Liver (tissue), 9 donors: ENCODE data around the gene EFR3B. TPM values are rescaled to one million over a fixed set of nuclear protein-coding genes. Genes with fewer than 3 reads are reported as not detected.

Experiments used
- DNase-seq: peaks from one replicate; pipeline ENCODE4 v3.0.0-alpha.2; 2017; ENCODE audit warnings: low spot score
- H3K27ac ChIP-seq, 2 donors: one replicate each; pipeline ENCODE4 v1.7.0; 2013; ENCODE audit warnings: inconsistent platforms in 2 of 2, low read length in 2 of 2, control low read depth in 1 of 2, low read depth in 1 of 2, mild to moderate bottlenecking in 1 of 2
- H3K27me3 ChIP-seq, 4 donors: one replicate each; pipeline versions ENCODE4 v1.6.1 to v1.7.0; 2013; ENCODE audit warnings: low read length in 3 of 4, inconsistent platforms in 1 of 4, mild to moderate bottlenecking in 1 of 4, moderate library complexity in 1 of 4; ENCODE audit not compliant: control insufficient read depth in 4 of 4, insufficient read depth in 4 of 4
- H3K36me3 ChIP-seq, 4 donors: one replicate each; pipeline versions ENCODE4 v1.6.1 to v1.7.0; 2013; ENCODE audit warnings: low read length in 3 of 4, mild to moderate bottlenecking in 3 of 4, low read depth in 1 of 4, moderate library complexity in 1 of 4; ENCODE audit not compliant: control insufficient read depth in 4 of 4, insufficient read depth in 3 of 4
- H3K4me1 ChIP-seq, 4 donors: one replicate each; pipeline versions ENCODE4 v1.6.1 to v1.7.0; 2013; ENCODE audit warnings: low read length in 3 of 4, mild to moderate bottlenecking in 3 of 4, moderate library complexity in 1 of 4; ENCODE audit not compliant: control insufficient read depth in 4 of 4, insufficient read depth in 4 of 4
- H3K4me3 ChIP-seq, 3 donors: one replicate each; pipeline versions ENCODE4 v1.6.1 to v1.7.0; 2013; ENCODE audit warnings: low read length in 3 of 3, control low read depth in 1 of 3, low read depth in 1 of 3, mild to moderate bottlenecking in 1 of 3
- H3K9ac ChIP-seq, 2 donors: one replicate each; pipeline ENCODE4 v1.7.0; 2013; ENCODE audit warnings: low read length in 2 of 2, mild to moderate bottlenecking in 2 of 2, moderate library complexity in 2 of 2, control low read depth in 1 of 2, low read depth in 1 of 2
- H3K9me3 ChIP-seq, 4 donors: one replicate each; pipeline versions ENCODE4 v1.6.1 to v1.7.0; 2013; ENCODE audit warnings: low read length in 3 of 4; ENCODE audit not compliant: control insufficient read depth in 4 of 4
- ATF3 ChIP-seq: IDR thresholded peaks from 2 replicates; pipeline ENCODE4 v1.6.1; 2016; ENCODE audit warnings: antibody characterized with exemption
- EGR1 ChIP-seq, 2 donors: IDR thresholded peaks; 2 replicates each; pipeline ENCODE4 v1.6.1; 2016 to 2018; ENCODE audit warnings: antibody characterized with exemption in 2 of 2, low read depth in 2 of 2
- FOXA1 ChIP-seq: IDR thresholded peaks from 2 replicates; pipeline ENCODE4 v1.6.1; 2016; ENCODE audit warnings: antibody characterized with exemption
- FOXA2 ChIP-seq: IDR thresholded peaks from 2 replicates; pipeline ENCODE4 v1.6.1; 2016; ENCODE audit warnings: antibody characterized with exemption
- GABPA ChIP-seq, 2 donors: IDR thresholded peaks in 1 of 2; conservative IDR thresholded peaks in 1 of 2; 2 replicates each; pipeline ENCODE4 v1.6.1; 2016; ENCODE audit warnings: antibody characterized with exemption in 2 of 2, mild to moderate bottlenecking in 1 of 2, moderate library complexity in 1 of 2
- HNF4A ChIP-seq, 2 donors: conservative IDR thresholded peaks; 2 replicates each; pipeline ENCODE4 v1.6.1; 2016; ENCODE audit warnings: antibody characterized with exemption in 2 of 2, mild to moderate bottlenecking in 2 of 2
- HNF4G ChIP-seq: IDR thresholded peaks from 2 replicates; pipeline ENCODE4 v1.6.1; 2016; ENCODE audit warnings: antibody characterized with exemption
- JUND ChIP-seq, 2 donors: IDR thresholded peaks; 2 replicates each; pipeline ENCODE4 v1.6.1; 2016; ENCODE audit warnings: antibody characterized with exemption in 2 of 2
- NR2F2 ChIP-seq: IDR thresholded peaks from 2 replicates; pipeline ENCODE4 v1.6.1; 2016; ENCODE audit warnings: antibody characterized with exemption
- RAD21 ChIP-seq, 2 donors: IDR thresholded peaks; 2 replicates each; pipeline ENCODE4 v1.6.1; 2016; ENCODE audit warnings: antibody characterized with exemption in 2 of 2, mild to moderate bottlenecking in 2 of 2
- REST ChIP-seq: IDR thresholded peaks from 2 replicates; pipeline ENCODE4 v1.6.1; 2016; ENCODE audit warnings: antibody characterized with exemption, mild to moderate bottlenecking
- RXRA ChIP-seq, 2 donors: IDR thresholded peaks; 2 replicates each; pipeline ENCODE4 v1.6.1; 2017 to 2018; ENCODE audit warnings: antibody characterized with exemption in 2 of 2, mild to moderate bottlenecking in 1 of 2
- SP1 ChIP-seq: IDR thresholded peaks from 2 replicates; pipeline ENCODE4 v1.6.1; 2018; ENCODE audit warnings: antibody characterized with exemption, mild to moderate bottlenecking
- TAF1 ChIP-seq: conservative IDR thresholded peaks from 2 replicates; pipeline ENCODE4 v1.6.1; 2016; ENCODE audit warnings: antibody characterized with exemption, mild to moderate bottlenecking
- YY1 ChIP-seq: IDR thresholded peaks from 2 replicates; pipeline ENCODE4 v1.6.1; 2016; ENCODE audit warnings: antibody characterized with exemption, mild to moderate bottlenecking
- WGBS: extraction: QIAGEN DNeasy Blood & Tissue Kit; methylation state at CpG from one replicate; pipeline ENCODE4 v1.1.7; 2013; 5-methylcytosine and 5-hydroxymethylcytosine counted together
- polyA plus RNA-seq, 2 donors: library from polyadenylated mRNA; stranded (reverse) in 1 of 2; unstranded in 1 of 2; fragments of 200-250 nt in 1 of 2; fragments of >200 nt in 1 of 2; fragmentation: Nextera tagmentation in 1 of 2; extraction: Ambion mirVana in 1 of 2; gene quantifications; one replicate each; pipeline versions ENCODE4 v1.2.1 to v1.2.3, GENCODE V29; 2013 to 2015
- total RNA-seq, 2 donors: library from RNA; depleted of rRNA; stranded (reverse); fragments of >200 nt; gene quantifications; one replicate each; pipeline ENCODE4 v1.2.3, GENCODE V29; 2014
- TF ChIP-seq, protein P1 (sequence below): IDR thresholded peaks from 2 replicates; pipeline ENCODE4 v1.6.1; 2016; ENCODE audit warnings: antibody characterized with exemption
- TF ChIP-seq, protein P2 (sequence below): fragments of 150-350 bp; IDR thresholded peaks from 2 replicates; pipeline ENCODE4 v1.5.1; 2017; ENCODE audit warnings: improper control_type of control experiment, low read depth, low read length; ENCODE audit not compliant: missing input control
- donor health status: healthy.
- donor health status: healthy.
- donor health status: healthy.
- donor health status: healthy.
- donor health status: healthy.

EFR3B gene
- total and polyA plus RNA-seq, 4 donors: 0.05 to 0.33 (median 0.23) TPM

- Histone ChIP-seq H3K27me3 (peaks cover 0 to 12% (median 6%) of the 10 kb centered on the region in 4 donors), H3K9me3 (no peaks in the 10 kb centered on the region), H3K36me3 (no peaks in the 10 kb centered on the region), H3K4me3 (peak within 1 kb of the TSS in 2 of 3 donors; percentile 42 to 50), H3K9ac (no peak within 1 kb of the TSS), H3K4me1 (peaks cover 4 to 8% (median 5%) of the 10 kb centered on the region in 4 donors), H3K27ac (no peak within 1 kb of the TSS)
- no peak for DNase-seq
- TF ChIP-seq NR2F2: no peak
- no peak for TF ChIP-seq HNF4G
- no peak for TF ChIP-seq YY1
- TF ChIP-seq, protein P1, sequence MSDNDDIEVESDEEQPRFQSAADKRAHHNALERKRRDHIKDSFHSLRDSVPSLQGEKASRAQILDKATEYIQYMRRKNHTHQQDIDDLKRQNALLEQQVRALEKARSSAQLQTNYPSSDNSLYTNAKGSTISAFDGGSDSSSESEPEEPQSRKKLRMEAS: no peak
- no peak for TF ChIP-seq FOXA2
- no peak for TF ChIP-seq EGR1 (IDR thresholded peaks at IDR 0.05; ENCODE audit: low read depth in 2 of 2)
- WGBS: 6% methylated on average over 75 of the region's 75 CpGs
Observed at GRCh38 chr2:25168256-25169072, 126.6 kb downstream of the EFR3B start, which contains the start of gene POMC. Gene POMC, minus strand, starts transcription at chr2:25168580. Its CDS starts 3,808 bp downstream, at chr2:25164772.

- peaks cover 0 to 12% (median 6%) of the 10 kb centered on the region in 4 donors for H3K27me3 ChIP-seq
- WGBS: 67% methylated on average over 2 of the region's 2 CpGs
Observed at GRCh38 chr2:25169073-25169470, 127.2 kb downstream of the EFR3B start.

DNA sequence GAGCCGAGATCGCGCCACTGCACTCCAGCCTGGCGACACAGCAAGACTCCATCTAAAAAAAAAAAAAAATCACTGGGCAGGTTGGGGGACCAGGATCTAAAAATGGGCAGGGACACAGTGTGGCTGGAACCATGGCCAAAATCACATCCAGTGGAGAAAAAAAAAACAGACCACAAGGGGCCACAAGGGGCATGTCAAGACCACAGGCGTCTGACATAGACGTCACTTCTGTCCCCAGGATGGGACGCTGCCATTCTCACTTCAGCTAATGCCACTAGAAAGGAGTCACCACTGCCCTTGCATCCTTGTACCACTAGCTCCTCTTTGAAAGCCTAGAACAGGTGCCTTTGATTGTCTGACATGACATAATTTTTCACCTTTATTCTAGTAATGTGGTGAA is 129.0 kb downstream of the EFR3B start:
- peaks cover 0 to 15% (median 9%) of the 10 kb centered on the region in 4 donors for H3K27me3 ChIP-seq
- H3K36me3 ChIP-seq: no peaks in the 10 kb centered on the region
- WGBS: 90% methylated on average over 7 of the region's 7 CpGs
- no peak for TF ChIP-seq JUND (IDR thresholded peaks at IDR 0.05)
- TF ChIP-seq YY1: no peak
- no peak for TF ChIP-seq RAD21 (IDR thresholded peaks at IDR 0.05)
- no peak for TF ChIP-seq NR2F2
- TF ChIP-seq FOXA1: no peak
- TF ChIP-seq GABPA (IDR thresholded peaks at IDR 0.05 in 1 of 2, conservative IDR thresholded peaks at IDR 0.05 in 1 of 2): no peak
- TF ChIP-seq HNF4A (conservative IDR thresholded peaks at IDR 0.05): no peak
- TF ChIP-seq SP1: no peak
- no peak for TF ChIP-seq TAF1
- no peak for TF ChIP-seq ATF3
- TF ChIP-seq EGR1 (IDR thresholded peaks at IDR 0.05; ENCODE audit: low read depth in 2 of 2): no peak
- TF ChIP-seq HNF4G: no peak
- no peak for TF ChIP-seq FOXA2
- no peak for TF ChIP-seq REST

More at GRCh38 chr2:25169073-25169470, 127.2 kb downstream of the EFR3B start:
- no peak for TF ChIP-seq RAD21 (IDR thresholded peaks at IDR 0.05)
- no peak for TF ChIP-seq RXRA (IDR thresholded peaks at IDR 0.05)
- TF ChIP-seq, protein P2, sequence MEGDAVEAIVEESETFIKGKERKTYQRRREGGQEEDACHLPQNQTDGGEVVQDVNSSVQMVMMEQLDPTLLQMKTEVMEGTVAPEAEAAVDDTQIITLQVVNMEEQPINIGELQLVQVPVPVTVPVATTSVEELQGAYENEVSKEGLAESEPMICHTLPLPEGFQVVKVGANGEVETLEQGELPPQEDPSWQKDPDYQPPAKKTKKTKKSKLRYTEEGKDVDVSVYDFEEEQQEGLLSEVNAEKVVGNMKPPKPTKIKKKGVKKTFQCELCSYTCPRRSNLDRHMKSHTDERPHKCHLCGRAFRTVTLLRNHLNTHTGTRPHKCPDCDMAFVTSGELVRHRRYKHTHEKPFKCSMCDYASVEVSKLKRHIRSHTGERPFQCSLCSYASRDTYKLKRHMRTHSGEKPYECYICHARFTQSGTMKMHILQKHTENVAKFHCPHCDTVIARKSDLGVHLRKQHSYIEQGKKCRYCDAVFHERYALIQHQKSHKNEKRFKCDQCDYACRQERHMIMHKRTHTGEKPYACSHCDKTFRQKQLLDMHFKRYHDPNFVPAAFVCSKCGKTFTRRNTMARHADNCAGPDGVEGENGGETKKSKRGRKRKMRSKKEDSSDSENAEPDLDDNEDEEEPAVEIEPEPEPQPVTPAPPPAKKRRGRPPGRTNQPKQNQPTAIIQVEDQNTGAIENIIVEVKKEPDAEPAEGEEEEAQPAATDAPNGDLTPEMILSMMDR: no peak
- no peak for TF ChIP-seq FOXA1
- no peak for TF ChIP-seq JUND (IDR thresholded peaks at IDR 0.05)
- no peak for TF ChIP-seq SP1
- TF ChIP-seq HNF4A (conservative IDR thresholded peaks at IDR 0.05): no peak
- TF ChIP-seq EGR1 (IDR thresholded peaks at IDR 0.05; ENCODE audit: low read depth in 2 of 2): no peak
- no peak for TF ChIP-seq GABPA (IDR thresholded peaks at IDR 0.05 in 1 of 2, conservative IDR thresholded peaks at IDR 0.05 in 1 of 2)
- TF ChIP-seq NR2F2: no peak
- no peak overlapping the region for H3K27ac ChIP-seq
- H3K9ac ChIP-seq: no peak overlapping the region
- H3K36me3 ChIP-seq: no peaks in the 10 kb centered on the region
- peaks cover 4 to 8% (median 5%) of the 10 kb centered on the region in 4 donors for H3K4me1 ChIP-seq
- no peak for DNase-seq
- no peaks in the 10 kb centered on the region for H3K9me3 ChIP-seq
- H3K4me3 ChIP-seq: no peak overlapping the region

More for the DNA sequence above, 129.0 kb downstream of the EFR3B start:
- no peaks in the 10 kb centered on the region for H3K9me3 ChIP-seq
- H3K9ac ChIP-seq: no peak overlapping the region
- peaks cover 4 to 8% (median 5%) of the 10 kb centered on the region in 4 donors for H3K4me1 ChIP-seq
- H3K27ac ChIP-seq: no peak overlapping the region
- no peak overlapping the region for H3K4me3 ChIP-seq
- DNase-seq: no peak
